IMR-90 (cell line): ENCODE measurements around the gene ACAP2. TPM values are rescaled to one million over a fixed set of nuclear protein-coding genes. Genes with fewer than 3 reads are reported as not detected.

Experiments used
- ATAC-seq: fragments of 200-7000 bp; cut with Tn5 transposase; 2 replicates; pipeline ENCODE4 v1.9.1; 2020; ENCODE audit warnings: low read depth, mild to moderate bottlenecking, moderate library complexity
- BruUV-seq: library from RNA; stranded (reverse); fragments of 400-500 nt; replicated peaks from 2 replicates; lab custom pipeline; 2021; lab: Mats Ljungman, UMichigan
- CTCF ChIA-PET: fragments of 300-600 bp; formaldehyde crosslinking; extraction: SDS; loops from one replicate; lab custom pipeline; 2021; ENCODE audit warnings: antibody characterized with exemption; lab: Yijun Ruan, JAX
- POLR2A ChIA-PET: fragments of 300-600 bp; sonication (Branson Sonifier 250); formaldehyde crosslinking; loops from one replicate; lab custom pipeline; 2022; ENCODE audit warnings: antibody characterized with exemption; ENCODE audit not compliant: unreplicated experiment; lab: Charles Lee
- DNase-seq: peaks from one replicate; pipeline ENCODE4 v3.0.0; 2013
- H2AFZ ChIP-seq: replicated peaks from 2 replicates; pipeline ENCODE3; 2013; ENCODE audit warnings: low read length, mild to moderate bottlenecking; ENCODE audit not compliant: poor library complexity
- H2AK5ac ChIP-seq: 2 replicates; pipeline ENCODE4 v1.6.1; 2013; ENCODE audit warnings: low read depth, low read length, inconsistent platforms
- H2AK9ac ChIP-seq: replicated peaks from 2 replicates; pipeline ENCODE3; 2013; ENCODE audit warnings: mild to moderate bottlenecking, low read depth, low read length, moderate library complexity; ENCODE audit not compliant: poor library complexity
- H2BK120ac ChIP-seq: 2 replicates; pipeline ENCODE4 v1.6.1; 2013; ENCODE audit warnings: low read depth, low read length, inconsistent platforms
- H2BK15ac ChIP-seq: 3 replicates; pipeline ENCODE4 v1.6.1; 2013; ENCODE audit warnings: low read depth, low read length, inconsistent platforms
- H2BK20ac ChIP-seq: 2 replicates; pipeline ENCODE4 v1.6.1; 2013; ENCODE audit warnings: low read depth, mild to moderate bottlenecking, inconsistent platforms, low read length, moderate library complexity
- H2BK5ac ChIP-seq: 2 replicates; pipeline ENCODE4 v1.6.1; 2013; ENCODE audit warnings: mild to moderate bottlenecking, low read depth, low read length, inconsistent platforms; ENCODE audit not compliant: poor library complexity, severe bottlenecking
- H3K14ac ChIP-seq: replicated peaks from 2 replicates; pipeline ENCODE4 v1.6.1; 2013; ENCODE audit warnings: low read depth, low read length, inconsistent platforms
- H3K18ac ChIP-seq: 2 replicates; pipeline ENCODE4 v1.6.1; 2013; ENCODE audit warnings: low read depth, low read length, control low read depth
- H3K23ac ChIP-seq: 2 replicates; pipeline ENCODE4 v1.6.1; 2013; ENCODE audit warnings: low read depth, low read length, inconsistent platforms
- H3K27ac ChIP-seq: 2 replicates; pipeline ENCODE4 v1.5.1; 2013; ENCODE audit warnings: mild to moderate bottlenecking, control low read depth, low read length; ENCODE audit not compliant: insufficient read depth
- H3K27me3 ChIP-seq: 2 replicates; pipeline ENCODE4 v1.6.1; 2013; ENCODE audit warnings: low read length; ENCODE audit not compliant: control insufficient read depth, insufficient read depth
- H3K36me3 ChIP-seq: 2 replicates; pipeline ENCODE4 v1.6.1; 2013; ENCODE audit warnings: low read length, mixed read lengths; ENCODE audit not compliant: control insufficient read depth, insufficient read depth
- H3K4ac ChIP-seq: 2 replicates; pipeline ENCODE4 v1.6.1; 2013; ENCODE audit warnings: low read depth, low read length, inconsistent platforms
- H3K4me1 ChIP-seq: 2 replicates; pipeline ENCODE4 v1.6.1; 2013; ENCODE audit warnings: low read length, mixed read lengths; ENCODE audit not compliant: control insufficient read depth, insufficient read depth
- H3K4me2 ChIP-seq: 2 replicates; pipeline ENCODE4 v1.6.1; 2013; ENCODE audit warnings: low read depth, mild to moderate bottlenecking, control low read depth, low read length, moderate library complexity
- H3K4me3 ChIP-seq: 2 replicates; pipeline ENCODE4 v1.5.1; 2013; ENCODE audit warnings: low read depth, mild to moderate bottlenecking, control low read depth, low read length, moderate library complexity; ENCODE audit not compliant: insufficient read depth
- H3K56ac ChIP-seq: 2 replicates; pipeline ENCODE4 v1.6.1; 2013; ENCODE audit warnings: low read length, inconsistent platforms; ENCODE audit not compliant: insufficient read depth; ENCODE audit errors: extremely low read depth
- H3K79me1 ChIP-seq, 2 experiments: 2 replicates each; pipeline ENCODE4 v1.6.1; 2013; ENCODE audit warnings: low read length in 2 of 2, inconsistent platforms in 1 of 2, low read depth in 1 of 2
- H3K9ac ChIP-seq: 2 replicates; pipeline ENCODE4 v1.6.1; 2013; ENCODE audit warnings: low read depth, low read length, control low read depth
- H3K9me1 ChIP-seq: 2 replicates; pipeline ENCODE4 v1.6.1; 2013; ENCODE audit warnings: low read length, inconsistent platforms; ENCODE audit not compliant: insufficient read depth
- H3K9me3 ChIP-seq: 2 replicates; pipeline ENCODE4 v1.6.1; 2013; ENCODE audit warnings: low read length; ENCODE audit not compliant: control insufficient read depth, insufficient read depth
- H4K20me1 ChIP-seq: 2 replicates; pipeline ENCODE4 v1.6.1; 2013; ENCODE audit warnings: low read length, inconsistent platforms; ENCODE audit not compliant: insufficient read depth
- H4K5ac ChIP-seq: 2 replicates; pipeline ENCODE4 v1.6.1; 2013; ENCODE audit warnings: mild to moderate bottlenecking, low read depth, low read length, control low read depth
- H4K8ac ChIP-seq, 2 experiments: 2 replicates each; pipeline ENCODE4 v1.6.1; 2013; ENCODE audit warnings: low read depth in 2 of 2, low read length in 2 of 2, control low read depth in 1 of 2, inconsistent platforms in 1 of 2
- H4K91ac ChIP-seq: 2 replicates; pipeline ENCODE4 v1.6.1; 2013; ENCODE audit warnings: low read depth, low read length, inconsistent platforms; ENCODE audit not compliant: insufficient read depth
- ELK1 ChIP-seq: fragments of 150-350 bp; IDR thresholded peaks from 2 replicates; pipeline ENCODE4 v1.6.1; 2016; ENCODE audit warnings: low read depth, mild to moderate bottlenecking, low read length, moderate library complexity, borderline replicate concordance
- FOS ChIP-seq: fragments of 150-350 bp; IDR thresholded peaks from 2 replicates; pipeline ENCODE4 v1.6.1; 2016; ENCODE audit warnings: low read depth, low read length
- MAFK ChIP-seq: IDR thresholded peaks from 2 replicates; pipeline ENCODE4 v1.6.1; 2012; ENCODE audit warnings: low read depth, low read length, improper control_type of control experiment
- MAZ ChIP-seq: IDR thresholded peaks from 2 replicates; pipeline ENCODE4 v1.6.1; 2012; ENCODE audit warnings: low read depth, mild to moderate bottlenecking, low read length, improper control_type of control experiment, moderate library complexity, borderline replicate concordance
- MXI1 ChIP-seq: IDR thresholded peaks from 2 replicates; pipeline ENCODE4 v1.6.1; 2012; ENCODE audit warnings: low read depth, mild to moderate bottlenecking, low read length, moderate library complexity, borderline replicate concordance
- POLR2A ChIP-seq: IDR thresholded peaks from 2 replicates; pipeline ENCODE4 v1.6.1; 2012; ENCODE audit warnings: mild to moderate bottlenecking, low read depth, low read length
- RAD21 ChIP-seq: IDR thresholded peaks from 2 replicates; pipeline ENCODE4 v1.6.1; 2012; ENCODE audit warnings: low read length, improper control_type of control experiment
- RCOR1 ChIP-seq: IDR thresholded peaks from 2 replicates; pipeline ENCODE4 v1.6.1; 2012; ENCODE audit warnings: mild to moderate bottlenecking, low read length, improper control_type of control experiment; ENCODE audit not compliant: insufficient replicate concordance
- RFX5 ChIP-seq: IDR thresholded peaks from 2 replicates; pipeline ENCODE4 v1.8.0; 2012; ENCODE audit warnings: low read depth, mild to moderate bottlenecking, low read length, moderate library complexity
- SMC3 ChIP-seq: fragments of 150-350 bp; IDR thresholded peaks from 2 replicates; pipeline ENCODE4 v1.6.1; 2016; ENCODE audit warnings: low read depth, mild to moderate bottlenecking, antibody characterized with exemption, low read length, moderate library complexity
- USF2 ChIP-seq: fragments of 150-350 bp; IDR thresholded peaks from 2 replicates; pipeline ENCODE4 v1.6.1; 2017; ENCODE audit warnings: mild to moderate bottlenecking, antibody characterized with exemption, low read length, low read depth
- WGBS, 2 experiments: methylation state at CpG; one replicate each; pipeline versions ENCODE4 v1.1.5 to v1.1.7; 2013; ENCODE audit warnings: missing lambda C conversion rate in 2 of 2; ENCODE audit not compliant: insufficient read length in 1 of 2; ENCODE audit errors: extremely low coverage in 2 of 2; 5-methylcytosine and 5-hydroxymethylcytosine counted together
- dilution Hi-C: fragments of 300-500 bp; cut with HindIII; formaldehyde crosslinking; loops from one replicate; pipeline ENCODE4 v1.14.3; 2018; ENCODE audit warnings: low sequenced_read_pairs; ENCODE audit not compliant: unreplicated experiment
- in situ Hi-C: fragments of 300-500 bp; cut with MboI; formaldehyde crosslinking; loops from 3 replicates; pipeline ENCODE4 v1.14.3; 2019; ENCODE audit warnings: low sequenced_read_pairs, inconsistent platforms, mixed read lengths
- intact Hi-C: fragments of 100-400 bp; cut with micrococcal nuclease; formaldehyde crosslinking; loops from 2 replicates; pipeline ENCODE4 v1.10.0; 2022
- polyA plus RNA-seq, 3 experiments: library from polyadenylated mRNA; depleted of rRNA; stranded (reverse); fragments of >200 nt; gene quantifications; 2 replicates each; pipeline ENCODE4 v1.2.3, GENCODE V29; 2012; ENCODE audit warnings: low replicate concordance in 1 of 3
- total RNA-seq: library from RNA; depleted of rRNA; stranded (reverse); fragments of >200 nt; gene quantifications from 2 replicates; pipeline ENCODE4 v1.2.3, GENCODE V29; 2012

The ACAP2 gene
- total and polyA plus RNA-seq, 2 of the 4 experiments (the other 2 are of a cell fraction): 11.9 to 35.1 TPM

GRCh38 chr3:195271410-195272243, 171.2 kb downstream of the ACAP2 start (continued):
- TF ChIP-seq MAZ (peak; percentile 90), MXI1 (peak; percentile 54; the same call in 1 of the 2 replicates), POLR2A (0 out of 2 replicates have a peak, but pooled peaks have one; percentile 22)

- Histone ChIP-seq H3K36me3 (peaks cover 3% of the 10 kb centered on the region), H3K4me1 (peaks cover 5% of the 10 kb centered on the region), H3K27ac (peak within 1 kb of the TSS; percentile 86), H3K18ac (peak within 1 kb of the TSS; percentile 36; the same call in 1 of the 2 replicates), H2AK9ac (peak within 1 kb of the TSS; percentile 96), H4K5ac (peak within 1 kb of the TSS; percentile 50), H3K23ac (peak within 1 kb of the TSS; percentile 95), H2BK20ac (no peak within 1 kb of the TSS), H3K4ac (peak within 1 kb of the TSS; percentile 74), H2AFZ (peak within 1 kb of the TSS; percentile 97), H3K4me3 (peak within 1 kb of the TSS; percentile 93), H2BK5ac (peak within 1 kb of the TSS; percentile 72), H2AK5ac (peak within 1 kb of the TSS; percentile 51; the same call in 1 of the 2 replicates), H4K91ac (peak within 1 kb of the TSS; percentile 54), H2BK15ac (no peak within 1 kb of the TSS; the same call in 2 of the 3 replicates), H3K9me3 (no peaks in the 10 kb centered on the region), H3K9me1 (peaks cover 11% of the 10 kb centered on the region; the same call in 1 of the 2 replicates), H3K4me2 (peak within 1 kb of the TSS; percentile 95), H3K9ac (peak within 1 kb of the TSS; percentile 87), H4K20me1 (peaks cover 11% of the 10 kb centered on the region), H3K14ac (peak within 1 kb of the TSS; percentile 77), H2BK120ac (peak within 1 kb of the TSS; percentile 42), H3K27me3 (no peaks in the 10 kb centered on the region), H3K79me1 (peaks cover 18 to 36% of the 10 kb centered on the region in 2 experiments), H3K56ac (peak within 1 kb of the TSS; percentile 89), H4K8ac (peak within 1 kb of the TSS; percentile 77 to 81)
- intact Hi-C loops (loop anchor here (1.0 to 2.0 kb wide), 3 partner anchors 172 to 251 kb away; partner anchors contain the start of gene ACAP2), dilution Hi-C loops (no loop called here), in situ Hi-C loops (loop anchor here (5.0 kb wide), 1 partner anchor 251 kb away; no protein-coding TSS in a partner anchor)
- peak; percentile 80 for DNase-seq
- no TSS peak for BruUV-seq
- ChIA-PET POLR2A (interaction anchor here (1.2 kb wide), 1 partner anchor 180 kb away, joined by 3 read pairs; no protein-coding TSS in a partner anchor), CTCF (interaction anchor here (0.6 to 3.3 kb wide), 34 partner anchors 8 to 600 kb away, joined by 3 to 24 read pairs (median 4); partner anchors contain the start of genes ACAP2 and LSG1)
- ATAC-seq: peak; percentile 89
- 1% methylated on average over 36 of the region's 75 CpGs; no CpG with 5 or more reads in 1 of the 2 experiments for WGBS, 2 experiments
- TF ChIP-seq SMC3 (peak; percentile 37), MXI1 (no peak), RAD21 (peak; percentile 21), FOS (no peak), MAFK (no peak), MAZ (no peak), POLR2A (no peak), USF2 (no peak), RFX5 (no peak), ELK1 (no peak), RCOR1 (no peak)
These were observed 171.9 kb downstream of the ACAP2 start, which contains the start of gene XXYLT1 for GRCh38 chr3:195270817-195271409. XXYLT1 (minus strand) TSS chr3:195271159; CDS start chr3:195271058, 101 bp downstream.
